Measurements from ENCODE around the gene KRT74.

The KRT74 gene

GRCh38 chr12:52573743-52574142 is at the start of gene KRT74:
KRT74 (minus strand) TSS chr12:52573843; CDS start chr12:52573777, 66 bp downstream.
- POLR2A ChIA-PET: no interaction called here
- no peak for DNase-seq (ENCODE audit: extremely low spot score)
- CTCF ChIA-PET: interaction anchor here (1.3 to 3.0 kb wide), 2 partner anchors 16 to 24 kb away, joined by 3 to 7 read pairs; no protein-coding TSS in a partner anchor
- TF ChIP-seq CTCF (IDR thresholded peaks at IDR 0.05; ENCODE audit: control extremely low read depth, extremely low read depth, low read depth, missing control alignments): no peak

GRCh38 chr12:52622349-52622748 is 48.7 kb upstream of the KRT74 start:
- CTCF ChIA-PET: no interaction called here
- no peak for DNase-seq (ENCODE audit: extremely low spot score)
- TF ChIP-seq CTCF (IDR thresholded peaks at IDR 0.05; ENCODE audit: control extremely low read depth, extremely low read depth, low read depth, missing control alignments): no peak
- POLR2A ChIA-PET: no interaction called here

GRCh38 chr12:52618866-52619265 is 45.2 kb upstream of the KRT74 start:
- CTCF ChIA-PET: interaction anchor here (1.2 kb wide), 1 partner anchor 13 kb away, joined by 3 read pairs; no protein-coding TSS in a partner anchor
- POLR2A ChIA-PET: no interaction called here
- TF ChIP-seq CTCF (IDR thresholded peaks at IDR 0.05; ENCODE audit: control extremely low read depth, extremely low read depth, low read depth, missing control alignments): no peak
- no peak for DNase-seq (ENCODE audit: extremely low spot score)

- no peak for TF ChIP-seq CTCF (IDR thresholded peaks at IDR 0.05; ENCODE audit: control extremely low read depth, extremely low read depth, low read depth, missing control alignments)
- CTCF ChIA-PET: interaction anchor here (1.2 kb wide), 1 partner anchor 14 kb away, joined by 3 read pairs; no protein-coding TSS in a partner anchor
- no peak for DNase-seq (ENCODE audit: extremely low spot score)
- POLR2A ChIA-PET: no interaction called here
Measured at GRCh38 chr12:52618216-52618615, 44.6 kb upstream of the KRT74 start, which contains the start of gene KRT73. KRT73 (minus strand) TSS chr12:52618559; CDS start chr12:52618524, 35 bp downstream.

GRCh38 chr12:52617403-52617785 is 43.8 kb upstream of the KRT74 start:
- ChIA-PET CTCF (no interaction called here), POLR2A (no interaction called here)
- no peak for DNase-seq (ENCODE audit: extremely low spot score)
- no peak for TF ChIP-seq CTCF (IDR thresholded peaks at IDR 0.05; ENCODE audit: control extremely low read depth, extremely low read depth, low read depth, missing control alignments)

GRCh38 chr12:52616680-52617402 is 43.2 kb upstream of the KRT74 start:
- POLR2A ChIA-PET: no interaction called here
- DNase-seq (ENCODE audit: extremely low spot score): no peak
- no peak for TF ChIP-seq CTCF (IDR thresholded peaks at IDR 0.05; ENCODE audit: control extremely low read depth, extremely low read depth, low read depth, missing control alignments)
- CTCF ChIA-PET: no interaction called here

Data from GM10248 (cell line).